Stimulated activated CD8-positive, alpha-beta memory T cell treated with anti-CD3 and anti-CD28 coated beads, Interleukin-2, amount 100 ng/mL, for 1 hour (primary cell): ENCODE results near the gene HTT.
"Not testable (repeated sequence)": the region's sequence is repeated elsewhere in the genome, so short reads cannot be mapped to it uniquely, and the experiment has no call there.

Source experiments
- DNase-seq, 2 donors: peaks; one replicate each; pipeline ENCODE4 v3.0.0-alpha.2; 2020; ENCODE audit warnings: low read depth in 2 of 2

Gene HTT

GRCh38 chr4:3046162-3046561 lies 28.3 kb upstream of the HTT start:
- DNase-seq = no peak

GRCh38 chr4:3046623-3047022 lies 27.9 kb upstream of the HTT start:
- DNase-seq = no peak

- DNase-seq = peak; percentile 40 to 45
Measured at GRCh38 chr4:3047464-3048286, 26.8 kb upstream of the HTT start.

- DNase-seq = not testable (repeated sequence)
Measured at GRCh38 chr4:3051141-3051897, 23.2 kb upstream of the HTT start.

- DNase-seq = no peak
Measured at GRCh38 chr4:3054169-3054759, 20.2 kb upstream of the HTT start.

- DNase-seq = no peak
Measured at GRCh38 chr4:3059943-3060342, 14.5 kb upstream of the HTT start.

GRCh38 chr4:3060946-3061345 lies 13.5 kb upstream of the HTT start:
- DNase-seq = no peak

- DNase-seq = no peak
Measured at GRCh38 chr4:3062471-3062870, 12.0 kb upstream of the HTT start.

- no peak for DNase-seq
Measured at GRCh38 chr4:3065551-3065950, 8.9 kb upstream of the HTT start.

- DNase-seq = no peak
Measured at GRCh38 chr4:3066836-3067400, 7.6 kb upstream of the HTT start.

GRCh38 chr4:3067473-3068001 lies 6.9 kb upstream of the HTT start:
- no peak for DNase-seq

GRCh38 chr4:3069661-3070199 lies 4.8 kb upstream of the HTT start:
- DNase-seq = no peak

- DNase-seq = no peak
Measured at GRCh38 chr4:3070709-3071500, 3.6 kb upstream of the HTT start.

GRCh38 chr4:3071811-3072210 lies 2.7 kb upstream of the HTT start:
- no peak for DNase-seq

- no peak for DNase-seq
Measured at GRCh38 chr4:3073158-3074077, 1.1 kb upstream of the HTT start.

GRCh38 chr4:3074846-3075651 lies 568 bp downstream of the HTT start:
- DNase-seq = no peak

GRCh38 chr4:3075652-3075981 lies 1.1 kb downstream of the HTT start:
- no peak for DNase-seq

- DNase-seq = no peak
Measured at GRCh38 chr4:3077796-3078195, 3.3 kb downstream of the HTT start.

- DNase-seq = no peak
Measured at GRCh38 chr4:3079694-3080123, 5.2 kb downstream of the HTT start.
